Sigmoid colon (tissue), 7 donors: Measurements from ENCODE around the gene TBC1D10A. TPM values are rescaled to one million over a fixed set of nuclear protein-coding genes. Genes with fewer than 3 reads are reported as not detected.
"Not testable (repeated sequence)": the region's sequence is repeated elsewhere in the genome, so short reads cannot be mapped to it uniquely, and the experiment has no call there.

Experiments used
- DNase-seq: peaks from one replicate; pipeline ENCODE4 v3.0.0-alpha.2; 2019
- H3K27ac ChIP-seq, 4 donors: fragments of 200-600 bp; sonication (generic); one replicate each; pipeline ENCODE4 v1.5.1; 2016 to 2019; ENCODE audit warnings: mild to moderate bottlenecking in 1 of 4
- H3K27me3 ChIP-seq, 3 donors: fragments of 200-600 bp; sonication (generic); one replicate each; pipeline ENCODE4 v1.5.1; 2019; ENCODE audit warnings: mild to moderate bottlenecking in 1 of 3
- H3K36me3 ChIP-seq, 4 donors: fragments of 200-600 bp; sonication (generic); one replicate each; pipeline ENCODE4 v1.5.1; 2016 to 2019
- H3K4me1 ChIP-seq, 4 donors: fragments of 200-600 bp; sonication (generic); one replicate each; pipeline ENCODE4 v1.5.1; 2017 to 2019
- H3K4me3 ChIP-seq, 4 donors: fragments of 200-600 bp; sonication (generic); one replicate each; pipeline ENCODE4 v1.5.1; 2017 to 2019; ENCODE audit warnings: mild to moderate bottlenecking in 2 of 4, moderate library complexity in 1 of 4
- H3K9me3 ChIP-seq, 4 donors: fragments of 200-600 bp in 3 of 4; sonication (generic) in 3 of 4; one replicate each; pipeline versions ENCODE4 v1.5.1 to v1.6.1; 2013 to 2019
- CTCF ChIP-seq, 4 experiments: fragments of 450-650 bp in 3 of 4; fragments of 200-600 bp in 1 of 4; IDR thresholded peaks; one replicate each; pipeline ENCODE4 v1.5.1; 2016 to 2019; ENCODE audit warnings: antibody characterized with exemption in 4 of 4, mild to moderate bottlenecking in 3 of 4, moderate library complexity in 2 of 4
- EP300 ChIP-seq, 4 donors: sonication (generic); formaldehyde crosslinking; IDR thresholded peaks; one replicate each; pipeline ENCODE4 v1.6.1; 2017; ENCODE audit warnings: antibody characterized with exemption in 4 of 4
- POLR2A ChIP-seq, 2 donors: fragments of 450-650 bp; IDR thresholded peaks; one replicate each; pipeline ENCODE4 v1.6.1; 2016; ENCODE audit warnings: antibody characterized with exemption in 2 of 2, mild to moderate bottlenecking in 2 of 2, moderate library complexity in 2 of 2
- POLR2AphosphoS5 ChIP-seq, 4 donors: sonication (generic); formaldehyde crosslinking; IDR thresholded peaks; one replicate each; pipeline ENCODE4 v1.6.1; 2017; ENCODE audit warnings: antibody characterized with exemption in 4 of 4
- WGBS, 2 donors: extraction: QIAGEN DNeasy Blood & Tissue Kit; methylation state at CpG; one replicate each; pipeline ENCODE4 v1.1.7; 2013; 5-methylcytosine and 5-hydroxymethylcytosine counted together
- intact Hi-C: fragments of 100-400 bp; cut with DNase I; formaldehyde crosslinking; loops from one replicate; pipeline ENCODE4 v1.15.1; 2023
- polyA plus RNA-seq, 3 donors: library from polyadenylated mRNA; stranded (reverse); fragments of 200-250 nt; gene quantifications; one replicate each; pipeline ENCODE4 v1.2.3, GENCODE V29; 2013
- total RNA-seq, 4 donors: library from RNA; depleted of rRNA; stranded (reverse); fragments of >200 nt; gene quantifications; one replicate each; pipeline ENCODE4 v1.1.0, GENCODE V29; 2016
- donor health status: healthy with polysubstance abuse.
- donor health status: Bipolar disorder and iron deficiency.
- donor health status: healthy.

The TBC1D10A gene
- total and polyA plus RNA-seq, 7 donors = 12.5 to 35.4 (median 29.1) TPM

- no peaks in the 10 kb centered on the region for H3K9me3 ChIP-seq
- no peaks in the 10 kb centered on the region for H3K27me3 ChIP-seq
- H3K36me3 ChIP-seq = peaks cover 93 to 100% (median 100%) of the 10 kb centered on the region in 4 donors
- intact Hi-C loops = no loop called here
- WGBS, 2 donors = 96 to 98% methylated on average over 7 of the region's 7 CpGs
- no peak overlapping the region for H3K4me3 ChIP-seq
- DNase-seq = no peak
- peak overlapping the region in 1 of 4 donors; percentile 30 for H3K27ac ChIP-seq
- no peaks in the 10 kb centered on the region for H3K4me1 ChIP-seq
- TF ChIP-seq POLR2AphosphoS5 (IDR thresholded peaks at IDR 0.05) (no peak), EP300 (IDR thresholded peaks at IDR 0.05) (no peak), CTCF (IDR thresholded peaks at IDR 0.05) (no peak), POLR2A (IDR thresholded peaks at IDR 0.05) (no peak)
Observed at GRCh38 chr22:30338802-30339201, 12.1 kb upstream of the TBC1D10A start.

- H3K9me3 ChIP-seq, DNase-seq, H3K4me1 ChIP-seq, H3K27ac ChIP-seq, intact Hi-C loops, H3K4me3 ChIP-seq, H3K27me3 ChIP-seq: not testable (repeated sequence)
- 87% methylated on average over 9 of the region's 9 CpGs for WGBS, 2 donors
- peaks cover 93 to 100% (median 100%) of the 10 kb centered on the region in 4 donors for H3K36me3 ChIP-seq
Observed at GRCh38 chr22:30338341-30338740, 11.6 kb upstream of the TBC1D10A start.

DNA sequence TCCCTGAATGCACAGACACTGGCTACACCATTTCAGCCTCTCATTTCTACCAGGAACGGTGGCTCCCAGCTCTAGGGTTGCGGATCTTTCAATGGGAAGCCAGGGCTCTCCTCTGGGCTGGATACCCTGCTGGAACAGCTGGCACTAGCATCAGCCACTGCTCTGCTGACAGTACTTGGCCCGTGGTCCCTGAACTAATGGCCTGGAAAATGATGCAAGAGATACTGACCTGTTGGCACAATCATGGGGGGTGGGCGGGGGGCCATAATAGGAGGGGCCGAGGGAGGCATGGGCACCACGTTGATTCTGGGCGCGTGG is 10.7 kb upstream of the TBC1D10A start:
- H3K36me3 ChIP-seq = peaks cover 92 to 100% (median 98%) of the 10 kb centered on the region in 4 donors
- TF ChIP-seq EP300 (IDR thresholded peaks at IDR 0.05) (no peak), POLR2A (IDR thresholded peaks at IDR 0.05) (no peak), CTCF (IDR thresholded peaks at IDR 0.05) (no peak), POLR2AphosphoS5 (IDR thresholded peaks at IDR 0.05) (no peak)
- no peaks in the 10 kb centered on the region for H3K9me3 ChIP-seq
- intact Hi-C loops = no loop called here
- no peak for DNase-seq
- H3K27ac ChIP-seq = no peak overlapping the region
- no peak overlapping the region for H3K4me3 ChIP-seq
- 94 to 96% methylated on average over 8 of the region's 8 CpGs for WGBS, 2 donors
- no peaks in the 10 kb centered on the region for H3K4me1 ChIP-seq
- no peaks in the 10 kb centered on the region for H3K27me3 ChIP-seq

DNA sequence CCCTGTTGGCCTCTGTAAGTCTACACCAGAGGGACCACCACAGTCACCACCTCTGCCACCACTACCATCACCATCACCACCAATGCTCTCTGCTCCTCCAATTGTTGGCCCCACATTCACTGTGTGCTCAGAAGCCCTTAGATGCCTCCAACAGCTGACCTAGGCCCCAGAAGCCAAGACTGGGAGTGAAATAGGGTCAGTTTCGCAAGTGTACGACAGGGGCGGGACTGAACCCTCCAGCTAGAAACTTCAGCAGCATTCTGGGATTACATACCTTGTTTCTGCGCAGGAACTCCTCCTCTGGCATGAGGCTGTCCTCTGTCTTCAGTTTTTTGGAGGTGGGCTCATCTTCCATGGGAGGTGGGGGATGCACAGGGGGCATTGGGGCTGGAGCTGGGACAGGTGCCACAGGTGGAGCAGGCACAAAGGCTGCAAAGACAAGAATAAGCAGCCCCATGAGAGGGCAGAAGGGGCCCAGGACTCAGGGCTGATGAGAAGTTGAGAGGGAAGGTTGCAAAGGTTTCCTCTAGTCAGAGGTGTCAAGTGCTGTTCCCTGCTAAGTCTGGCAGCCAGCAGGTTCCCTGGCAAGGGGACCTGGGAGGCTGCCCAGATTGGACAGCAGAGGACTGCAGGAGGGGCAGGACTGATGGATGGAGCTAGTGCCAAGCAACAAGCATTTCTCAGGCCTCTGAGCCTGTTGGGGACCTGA is 10.2 kb upstream of the TBC1D10A start:
- TF ChIP-seq POLR2AphosphoS5 (IDR thresholded peaks at IDR 0.05) (no peak), POLR2A (IDR thresholded peaks at IDR 0.05) (no peak), CTCF (IDR thresholded peaks at IDR 0.05) (no peak), EP300 (IDR thresholded peaks at IDR 0.05) (no peak)
- no peak for DNase-seq
- 95 to 96% methylated on average over 4 of the region's 4 CpGs for WGBS, 2 donors
- no peak overlapping the region for H3K4me3 ChIP-seq
- no peak overlapping the region for H3K27ac ChIP-seq
- H3K36me3 ChIP-seq = peaks cover 87 to 100% (median 95%) of the 10 kb centered on the region in 4 donors
- H3K27me3 ChIP-seq = no peaks in the 10 kb centered on the region
- no peaks in the 10 kb centered on the region for H3K4me1 ChIP-seq
- H3K9me3 ChIP-seq = no peaks in the 10 kb centered on the region
- intact Hi-C loops = no loop called here

DNA sequence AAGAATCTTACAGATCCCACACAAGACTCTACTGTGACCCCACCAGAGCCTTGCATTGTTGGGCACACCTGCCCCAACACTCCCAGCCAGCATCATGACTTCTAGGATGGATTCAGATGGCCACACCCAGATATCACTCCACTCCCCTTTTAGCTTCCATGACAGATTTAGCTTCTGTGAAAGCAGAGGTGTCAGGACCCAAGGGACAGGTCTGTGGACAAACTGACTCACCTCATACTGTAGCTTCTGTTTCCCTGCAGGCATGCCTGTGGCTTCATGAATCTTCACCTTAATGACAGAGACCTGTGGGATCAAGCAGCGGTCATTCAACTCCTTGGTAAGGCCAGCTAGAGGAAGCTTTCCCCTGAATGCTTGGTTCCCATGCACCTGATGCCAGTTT is 8.5 kb upstream of the TBC1D10A start:
- TF ChIP-seq POLR2A (IDR thresholded peaks at IDR 0.05) = no peak
- no peak for TF ChIP-seq CTCF (IDR thresholded peaks at IDR 0.05)
- no peak for TF ChIP-seq POLR2AphosphoS5 (IDR thresholded peaks at IDR 0.05)
- TF ChIP-seq EP300 (IDR thresholded peaks at IDR 0.05) = no peak
- Histone ChIP-seq H3K4me1 (no peaks in the 10 kb centered on the region), H3K36me3 (peaks cover 74 to 99% (median 80%) of the 10 kb centered on the region in 4 donors), H3K27ac (no peak overlapping the region), H3K27me3 (no peaks in the 10 kb centered on the region), H3K9me3 (no peaks in the 10 kb centered on the region), H3K4me3 (no peak overlapping the region)
- 99% methylated on average over 1 of the region's 1 CpG for WGBS, 2 donors
- intact Hi-C loops = no loop called here
- DNase-seq = no peak
